Pancreas (tissue), 10 donors: Measurements from ENCODE around the gene IRF2BP2. TPM values are rescaled to one million over a fixed set of nuclear protein-coding genes. Genes with fewer than 3 reads are reported as not detected.
A peak's percentile ranks its signal among the peaks of the same experiment; 100 is the strongest.

Experiments used
- ATAC-seq, 4 donors: fragments of 200-7000 bp; cut with Tn5 transposase; one replicate each; pipeline versions ENCODE4 v1.8.0 to v1.9.1; 2020; ENCODE audit warnings: mild to moderate bottlenecking in 4 of 4, moderate library complexity in 4 of 4
- DNase-seq, 6 donors: peaks; one replicate each; pipeline ENCODE4 v3.0.0-alpha.2; 2020
- FAIRE-seq: peaks from 2 replicates; lab custom pipeline; 2012; peaks lifted over from hg19 to GRCh38; lab: Jason Lieb, UNC
- H3K27ac ChIP-seq, 4 donors: fragments of 200-600 bp; sonication (generic); 1 replicate in 3 of 4; 2 replicates in 1 of 4; pipeline versions ENCODE4 v1.5.0 to v1.8.0; 2020
- H3K27me3 ChIP-seq, 4 donors: fragments of 200-600 bp; one replicate each; pipeline ENCODE4 v1.8.0; 2021
- H3K36me3 ChIP-seq, 3 donors: fragments of 200-600 bp; sonication (generic) in 1 of 3; one replicate each; pipeline versions ENCODE4 v1.5.0 to v1.8.0; 2020 to 2021
- H3K4me1 ChIP-seq, 3 donors: fragments of 200-600 bp; one replicate each; pipeline ENCODE4 v1.8.0; 2021
- H3K4me3 ChIP-seq, 4 donors: fragments of 200-600 bp; sonication (generic) in 2 of 4; one replicate each; pipeline versions ENCODE4 v1.5.0 to v1.8.0; 2020 to 2021
- H3K9me3 ChIP-seq, 4 donors: fragments of 200-600 bp; one replicate each; pipeline ENCODE4 v1.8.0; 2021
- WGBS, 2 donors: extraction: QIAGEN DNeasy Blood & Tissue Kit; methylation state at CpG; one replicate each; pipeline ENCODE4 v1.1.7; 2013; 5-methylcytosine and 5-hydroxymethylcytosine counted together
- intact Hi-C, 3 donors: fragments of 100-400 bp; cut with DNase I; formaldehyde crosslinking; loops; one replicate each; pipeline versions ENCODE4 v1.11.1 to v1.14.2; 2022
- polyA plus RNA-seq, 2 donors: library from polyadenylated mRNA; stranded (reverse); fragments of 200-250 nt; gene quantifications; one replicate each; pipeline ENCODE4 v1.2.3, GENCODE V29; 2013
- total RNA-seq, 6 donors: library from RNA; stranded (reverse); fragmentation: NEBNext Ultra II Directional in 4 of 6; extraction: Animal tissue kit (Norgen Biotek cat#: 25700) in 4 of 6; gene quantifications; one replicate each; pipeline versions ENCODE4 v1.2.1 to v1.2.4, GENCODE V29; 2021 to 2023
- TF ChIP-seq, protein P1 (sequence below), 4 donors: fragments of 200-600 bp; sonication (generic) in 3 of 4; IDR thresholded peaks; one replicate each; pipeline versions ENCODE4 v1.5.0 to v1.8.0; 2021; ENCODE audit warnings: antibody characterized with exemption in 4 of 4
- donor health status: healthy with polysubstance abuse.
- donor health status: DM: no; HTN: no; CAD: no; lungs with moderate emphysema.
- donor health status: DM: no; HTN: no; CAD: no.
- donor health status: control.
- donor health status: control.
- donor health status: Bipolar disorder and iron deficiency.
- donor health status: DM: yes; HTN: yes; CAD: no.
- donor health status: DM: no; HTN: no; CAD: no.
- donor health status: DM: no; HTN: no; CAD: no.
- donor health status: DM: yes; HTN: yes; CAD: no.

Gene IRF2BP2
- total and polyA plus RNA-seq, 8 donors: 47.0 to 95.6 (median 57.7) TPM

DNA sequence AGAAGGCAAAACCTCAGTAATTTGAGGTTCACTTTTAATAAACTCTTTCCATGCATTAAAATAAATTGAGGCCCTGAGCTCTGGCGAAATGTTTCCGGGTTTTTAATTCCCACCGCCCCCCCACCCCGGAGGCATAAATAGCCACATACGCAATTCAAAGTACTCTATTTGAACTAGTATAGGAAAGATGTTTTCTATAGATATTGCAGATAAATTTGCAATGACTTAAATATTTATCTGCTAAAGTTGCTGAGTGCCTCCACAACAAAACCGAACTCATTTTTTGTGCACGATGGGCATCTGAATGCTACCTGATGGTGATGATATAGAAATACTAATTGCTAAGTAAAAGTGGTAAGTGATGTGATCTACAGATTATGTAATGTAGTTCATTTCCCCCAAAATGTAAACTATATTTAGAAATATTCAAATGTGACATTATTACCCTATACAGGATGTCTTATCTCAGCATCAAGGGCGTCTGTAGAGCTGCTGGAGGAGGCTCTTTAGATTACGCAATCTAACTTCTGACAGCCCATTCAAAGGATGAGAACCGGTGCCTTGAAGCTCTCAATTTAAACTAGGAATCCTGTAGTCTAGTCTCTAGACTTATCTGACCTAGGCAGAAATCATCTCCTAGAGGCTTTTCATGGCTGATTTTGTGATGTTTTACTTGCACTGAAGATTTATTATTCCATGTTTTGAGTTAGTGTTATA is 8.5 kb downstream of the IRF2BP2 start:
- no peak for ATAC-seq
- TF ChIP-seq, protein P1, sequence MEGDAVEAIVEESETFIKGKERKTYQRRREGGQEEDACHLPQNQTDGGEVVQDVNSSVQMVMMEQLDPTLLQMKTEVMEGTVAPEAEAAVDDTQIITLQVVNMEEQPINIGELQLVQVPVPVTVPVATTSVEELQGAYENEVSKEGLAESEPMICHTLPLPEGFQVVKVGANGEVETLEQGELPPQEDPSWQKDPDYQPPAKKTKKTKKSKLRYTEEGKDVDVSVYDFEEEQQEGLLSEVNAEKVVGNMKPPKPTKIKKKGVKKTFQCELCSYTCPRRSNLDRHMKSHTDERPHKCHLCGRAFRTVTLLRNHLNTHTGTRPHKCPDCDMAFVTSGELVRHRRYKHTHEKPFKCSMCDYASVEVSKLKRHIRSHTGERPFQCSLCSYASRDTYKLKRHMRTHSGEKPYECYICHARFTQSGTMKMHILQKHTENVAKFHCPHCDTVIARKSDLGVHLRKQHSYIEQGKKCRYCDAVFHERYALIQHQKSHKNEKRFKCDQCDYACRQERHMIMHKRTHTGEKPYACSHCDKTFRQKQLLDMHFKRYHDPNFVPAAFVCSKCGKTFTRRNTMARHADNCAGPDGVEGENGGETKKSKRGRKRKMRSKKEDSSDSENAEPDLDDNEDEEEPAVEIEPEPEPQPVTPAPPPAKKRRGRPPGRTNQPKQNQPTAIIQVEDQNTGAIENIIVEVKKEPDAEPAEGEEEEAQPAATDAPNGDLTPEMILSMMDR (IDR thresholded peaks at IDR 0.05): no peak
- H3K4me3 ChIP-seq: no peak overlapping the region
- no peaks in the 10 kb centered on the region for H3K9me3 ChIP-seq
- peak overlapping the region in 3 of 4 donors; percentile 95 to 99 (median 97) for H3K27ac ChIP-seq
- FAIRE-seq: no peak
- peaks cover 0 to 6% (median 4%) of the 10 kb centered on the region in 3 donors for H3K36me3 ChIP-seq
- intact Hi-C loops: loop anchor here in 1 of 3 donors (10.0 kb wide), 1 partner anchor 473 kb away; no protein-coding TSS in a partner anchor
- H3K27me3 ChIP-seq: no peaks in the 10 kb centered on the region
- H3K4me1 ChIP-seq: peaks cover 33 to 45% (median 38%) of the 10 kb centered on the region in 3 donors
- DNase-seq: no peak
- WGBS, 2 donors: 11 to 14% methylated on average over 10 of the region's 10 CpGs

DNA sequence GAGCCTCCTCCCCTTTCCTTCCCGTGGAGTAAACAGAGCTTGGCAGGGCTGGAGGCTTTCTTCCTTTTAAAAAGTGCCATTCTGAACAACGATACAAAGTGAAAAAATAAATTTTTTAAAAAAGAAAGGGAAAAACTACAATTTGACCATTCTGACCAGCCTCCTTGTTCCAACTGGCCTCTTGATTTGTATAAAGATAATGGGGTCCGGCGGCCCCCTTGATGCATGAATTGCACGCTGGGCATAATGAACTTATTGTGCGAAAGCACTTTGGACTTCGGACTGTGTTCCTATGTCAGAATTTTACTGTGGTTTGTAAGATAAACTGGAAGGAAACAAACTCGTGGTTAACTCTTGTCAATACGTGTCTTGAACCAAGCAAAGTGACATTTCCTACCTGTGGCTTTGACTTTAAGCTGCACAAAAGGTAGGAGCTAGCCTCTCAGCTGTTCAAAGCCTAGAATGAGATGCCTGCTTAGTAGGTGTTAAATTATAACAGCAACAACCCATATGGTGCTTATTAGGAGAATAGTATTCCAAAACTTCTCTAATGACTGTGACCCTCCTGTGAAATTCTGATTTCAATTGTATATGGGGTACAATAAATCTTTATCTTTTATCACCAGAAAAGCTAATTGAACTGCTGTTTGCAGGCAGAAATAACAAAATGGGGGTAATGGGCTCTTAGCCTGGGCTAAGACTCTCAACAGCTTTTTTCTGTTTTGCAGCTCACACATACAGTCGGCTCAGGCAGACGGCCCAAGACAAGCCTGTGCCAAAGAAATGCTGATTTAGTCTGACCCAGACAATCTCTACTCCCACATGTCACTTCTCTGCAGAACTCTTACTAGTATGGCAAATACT is 9.3 kb downstream of the IRF2BP2 start:
- intact Hi-C loops: loop anchor here in 1 of 3 donors (10.0 kb wide), 1 partner anchor 474 kb away; no protein-coding TSS in a partner anchor
- H3K27me3 ChIP-seq: no peaks in the 10 kb centered on the region
- ATAC-seq (peak; percentile 18 to 32 (median 24)), FAIRE-seq (peak; percentile 90), DNase-seq (peak in 2 of 6 donors; percentile 49 to 60)
- peak overlapping the region in 3 of 4 donors; percentile 9 to 57 (median 45) for H3K4me3 ChIP-seq
- TF ChIP-seq, protein P1 (IDR thresholded peaks at IDR 0.05): no peak
- peaks cover 0 to 6% (median 0%) of the 10 kb centered on the region in 3 donors for H3K36me3 ChIP-seq
- peaks cover 33 to 45% (median 38%) of the 10 kb centered on the region in 3 donors for H3K4me1 ChIP-seq
- H3K27ac ChIP-seq: peak overlapping the region; percentile 92 to 99 (median 96)
- WGBS, 2 donors: 0 to 1% methylated on average over 11 of the region's 11 CpGs
- no peaks in the 10 kb centered on the region for H3K9me3 ChIP-seq

DNA sequence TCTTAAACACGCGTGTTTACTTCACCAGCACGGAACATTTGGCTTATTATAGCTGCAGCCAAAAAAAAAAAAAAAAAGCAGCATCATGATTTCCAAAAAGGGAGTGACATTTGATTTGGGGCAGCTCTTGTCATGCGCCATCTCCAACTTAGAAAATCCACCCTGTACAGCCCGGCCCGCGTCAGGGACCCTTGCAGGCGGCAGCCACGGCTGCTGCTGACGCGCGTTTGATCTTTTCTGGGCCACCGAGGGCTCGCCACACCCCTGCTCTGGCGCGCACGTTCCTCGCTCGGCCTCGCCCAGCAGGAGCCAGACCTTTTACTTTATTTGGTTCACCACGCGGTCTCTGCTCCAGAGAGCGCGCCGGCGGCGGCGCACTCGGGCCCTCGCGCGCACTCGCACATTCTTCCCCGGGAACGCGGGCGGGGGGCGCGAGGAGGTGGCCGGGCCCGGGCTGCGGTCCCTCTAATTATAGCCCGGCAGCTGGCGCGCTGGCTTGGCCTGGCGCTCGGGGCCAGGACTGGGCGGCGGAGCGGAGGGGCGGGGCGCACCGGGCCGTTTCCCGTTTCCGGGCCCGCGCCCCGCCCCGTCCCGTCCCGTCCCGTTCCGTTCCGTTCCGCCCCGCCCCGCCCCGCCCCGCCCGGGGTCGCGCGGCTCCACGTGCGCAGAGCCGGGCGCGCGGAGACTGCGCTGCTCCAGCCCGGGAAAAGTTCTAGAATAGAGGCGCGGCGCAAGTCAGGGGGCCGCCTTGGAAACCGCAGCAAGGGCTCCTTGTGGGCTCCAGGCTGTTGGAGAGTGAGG is 10.2 kb downstream of the IRF2BP2 start:
- DNase-seq: peak; percentile 85 to 92 (median 90)
- H3K36me3 ChIP-seq: peaks cover 0 to 6% (median 0%) of the 10 kb centered on the region in 3 donors
- H3K4me3 ChIP-seq: peak overlapping the region; percentile 14 to 57 (median 35)
- H3K9me3 ChIP-seq: no peaks in the 10 kb centered on the region
- H3K4me1 ChIP-seq: peaks cover 33 to 45% (median 38%) of the 10 kb centered on the region in 3 donors
- H3K27ac ChIP-seq: peak overlapping the region; percentile 92 to 99 (median 96)
- 0% methylated on average over 63 to 87 of the region's 87 CpGs for WGBS, 2 donors
- no peaks in the 10 kb centered on the region for H3K27me3 ChIP-seq
- ATAC-seq: peak; percentile 77 to 86 (median 84)
- intact Hi-C loops: loop anchor here in 2 of 3 donors (5.0 to 10.0 kb wide), 3 partner anchors 55 to 475 kb away; no protein-coding TSS in a partner anchor
- no peak for FAIRE-seq
- TF ChIP-seq, protein P1 (IDR thresholded peaks at IDR 0.05): no peak

DNA sequence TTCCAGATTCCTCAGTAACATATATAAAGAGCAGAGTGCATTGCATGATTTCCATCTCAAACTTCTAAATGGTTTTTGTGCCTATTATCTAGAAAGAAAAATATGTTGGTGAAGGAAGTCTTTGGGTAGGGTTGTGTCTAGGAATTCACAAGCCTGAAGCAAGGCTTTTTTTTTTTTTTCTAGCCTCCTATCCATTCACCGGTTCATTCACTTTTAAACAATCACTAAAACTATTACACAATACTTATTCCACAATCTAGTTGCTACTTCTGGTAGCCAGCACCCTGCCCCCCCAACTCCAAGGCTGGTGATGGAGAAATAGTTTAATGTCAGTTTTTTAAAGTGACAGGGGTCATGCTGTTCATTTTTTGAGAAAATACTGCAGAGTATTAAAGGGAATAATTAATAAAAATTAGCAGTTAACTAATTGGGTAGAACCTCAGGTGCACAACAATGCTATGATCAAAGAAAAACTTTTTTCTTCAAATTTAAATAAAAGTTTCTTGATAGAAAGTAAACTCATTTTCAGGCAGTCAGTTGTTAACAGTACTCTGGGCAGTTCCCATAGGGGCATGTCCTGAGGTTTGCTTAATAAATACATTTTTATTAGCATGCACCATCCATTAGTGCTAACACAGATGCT is 10.9 kb downstream of the IRF2BP2 start:
- H3K9me3 ChIP-seq: no peaks in the 10 kb centered on the region
- H3K36me3 ChIP-seq: peaks cover 0 to 6% (median 0%) of the 10 kb centered on the region in 3 donors
- 2 to 15% methylated on average over 1 of the region's 1 CpG for WGBS, 2 donors
- FAIRE-seq (peak; percentile 82), ATAC-seq (peak in 3 of 4 donors; percentile 0 to 2 (median 0)), DNase-seq (peak in 1 of 6 donors; percentile 49)
- H3K27ac ChIP-seq: peak overlapping the region; percentile 92 to 99 (median 96)
- TF ChIP-seq, protein P1 (IDR thresholded peaks at IDR 0.05): no peak
- H3K4me1 ChIP-seq: peaks cover 33 to 43% (median 38%) of the 10 kb centered on the region in 3 donors
- H3K27me3 ChIP-seq: no peaks in the 10 kb centered on the region
- intact Hi-C loops: loop anchor here in 2 of 3 donors (5.0 to 10.0 kb wide), 2 partner anchors 54 to 92 kb away; no protein-coding TSS in a partner anchor
- H3K4me3 ChIP-seq: peak overlapping the region in 3 of 4 donors; percentile 25 to 57 (median 45)
